Natural killer cell (primary cell): ENCODE results near the gene CCNJL. TPM values are rescaled to one million over a fixed set of nuclear protein-coding genes. Genes with fewer than 3 reads are reported as not detected.
"Not testable (repeated sequence)": the region's sequence is repeated elsewhere in the genome, so short reads cannot be mapped to it uniquely, and the experiment has no call there.

Source experiments
- ATAC-seq, 3 donors: fragments of 150-1000 bp in 2 of 3; fragments of 200-7000 bp in 1 of 3; cut with Tn5 transposase; 1 replicate in 1 of 3; 2 replicates in 2 of 3; pipeline ENCODE4 v1.10.0; 2021; ENCODE audit warnings: mild to moderate bottlenecking in 2 of 3, moderate library complexity in 2 of 3
- DNase-seq, 2 donors: peaks; one replicate each; pipeline versions ENCODE4 v3.0.0 to v3.0.0-alpha.2; 2013 to 2021; ENCODE audit warnings: mixed read lengths in 1 of 2
- H3K27ac ChIP-seq: one replicate; pipeline ENCODE4 v1.5.1; 2013; ENCODE audit warnings: mild to moderate bottlenecking, low read length
- H3K27me3 ChIP-seq: one replicate; pipeline ENCODE4 v1.6.1; 2013; ENCODE audit warnings: low read length; ENCODE audit not compliant: control insufficient read depth, insufficient read depth
- H3K36me3 ChIP-seq: one replicate; pipeline ENCODE4 v1.6.1; 2013; ENCODE audit warnings: low read length; ENCODE audit not compliant: control insufficient read depth, insufficient read depth
- H3K4me1 ChIP-seq: one replicate; pipeline ENCODE4 v1.6.1; 2013; ENCODE audit warnings: low read length; ENCODE audit not compliant: control insufficient read depth, insufficient read depth
- H3K4me3 ChIP-seq: one replicate; pipeline ENCODE4 v1.5.1; 2013; ENCODE audit warnings: low read length
- H3K9me3 ChIP-seq: one replicate; pipeline ENCODE4 v1.6.1; 2013; ENCODE audit warnings: low read length; ENCODE audit not compliant: control insufficient read depth, insufficient read depth
- H3K27ac Mint-ChIP-seq, 2 donors: one replicate each; pipeline ENCODE4 v1.8.0; 2022; ENCODE audit warnings: mild to moderate bottlenecking in 2 of 2, mixed read lengths in 2 of 2, moderate library complexity in 1 of 2
- H3K27me3 Mint-ChIP-seq, 2 donors: one replicate each; pipeline ENCODE4 v1.8.0; 2022; ENCODE audit warnings: low read depth in 2 of 2, mixed read lengths in 2 of 2
- H3K36me3 Mint-ChIP-seq: one replicate; pipeline ENCODE4 v1.8.0; 2022; ENCODE audit warnings: mixed read lengths
- H3K4me1 Mint-ChIP-seq, 2 donors: one replicate each; pipeline ENCODE4 v1.8.0; 2022; ENCODE audit warnings: mixed read lengths in 2 of 2
- H3K4me3 Mint-ChIP-seq: one replicate; pipeline ENCODE4 v1.8.0; 2022; ENCODE audit warnings: mild to moderate bottlenecking, moderate library complexity, mixed read lengths
- H3K9me3 Mint-ChIP-seq, 2 donors: one replicate each; pipeline ENCODE4 v1.8.0; 2022; ENCODE audit warnings: mixed read lengths in 2 of 2
- CTCF ChIP-seq: fragments of 200-600 bp; IDR thresholded peaks from one replicate; pipeline ENCODE4 v1.8.0; 2022; ENCODE audit warnings: antibody characterized with exemption
- WGBS: methylation state at CpG from one replicate; pipeline ENCODE4 v1.1.7; 2013; ENCODE audit warnings: missing lambda C conversion rate; ENCODE audit not compliant: insufficient coverage; 5-methylcytosine and 5-hydroxymethylcytosine counted together
- intact Hi-C: fragments of 100-400 bp; cut with micrococcal nuclease; formaldehyde crosslinking; loops from one replicate; pipeline ENCODE4 v1.14.2; 2022
- total RNA-seq, 4 donors: library from RNA; stranded (reverse); fragments of 120-200 nt in 1 of 4; gene quantifications; one replicate each; pipeline versions ENCODE4 v1.2.3 to v1.2.4, GENCODE V29; 2013 to 2022

CCNJL gene
- total RNA-seq, 3 donors from 2014 or later (not counting 1 experiment from before 2014, with no cell fraction given), result 19.9 to 32.1 (median 20.7) TPM

GRCh38 chr5:160347448-160347847 lies 35.1 kb upstream of the CCNJL start:
- no peak for ATAC-seq
- WGBS, result 87% methylated on average over 6 of the region's 6 CpGs
- H3K36me3 Mint-ChIP-seq, result no peaks in the 10 kb centered on the region
- H3K4me1 Mint-ChIP-seq, result peaks cover 0 to 6% of the 10 kb centered on the region in 2 donors
- TF ChIP-seq CTCF, result no peak
- Histone ChIP-seq H3K9me3 (no peaks in the 10 kb centered on the region), H3K27me3 (no peaks in the 10 kb centered on the region), H3K36me3 (no peaks in the 10 kb centered on the region), H3K4me1 (peaks cover 10% of the 10 kb centered on the region), H3K27ac (no peak overlapping the region), H3K4me3 (no peak overlapping the region)
- DNase-seq, result no peak
- H3K4me3 Mint-ChIP-seq, result no peak overlapping the region
- intact Hi-C loops, result no loop called here
- no peak overlapping the region for H3K27ac Mint-ChIP-seq
- H3K9me3 Mint-ChIP-seq, result no peaks in the 10 kb centered on the region
- no peaks in the 10 kb centered on the region for H3K27me3 Mint-ChIP-seq

GRCh38 chr5:160342413-160342941 lies 30.1 kb upstream of the CCNJL start:
- no peak for DNase-seq
- peaks cover 0 to 6% of the 10 kb centered on the region in 2 donors for H3K4me1 Mint-ChIP-seq
- H3K4me3 ChIP-seq, result no peak overlapping the region
- H3K36me3 Mint-ChIP-seq, result no peaks in the 10 kb centered on the region
- 94% methylated on average over 4 of the region's 4 CpGs for WGBS
- no peak overlapping the region for H3K27ac Mint-ChIP-seq
- no peak for ATAC-seq
- H3K36me3 ChIP-seq, result no peaks in the 10 kb centered on the region
- no peaks in the 10 kb centered on the region for H3K9me3 Mint-ChIP-seq
- H3K4me1 ChIP-seq, result peaks cover 10% of the 10 kb centered on the region
- H3K27me3 ChIP-seq, result no peaks in the 10 kb centered on the region
- intact Hi-C loops, result no loop called here
- H3K27me3 Mint-ChIP-seq, result no peaks in the 10 kb centered on the region
- no peaks in the 10 kb centered on the region for H3K9me3 ChIP-seq
- no peak overlapping the region for H3K4me3 Mint-ChIP-seq
- H3K27ac ChIP-seq, result no peak overlapping the region
- TF ChIP-seq CTCF, result no peak

GRCh38 chr5:160341309-160341870 lies 29.0 kb upstream of the CCNJL start:
- WGBS, result 73% methylated on average over 5 of the region's 6 CpGs
- Mint-ChIP-seq H3K4me3 (no peak overlapping the region), H3K36me3 (no peaks in the 10 kb centered on the region), H3K27ac (no peak overlapping the region), H3K27me3 (no peaks in the 10 kb centered on the region), H3K4me1 (peaks cover 0 to 6% of the 10 kb centered on the region in 2 donors), H3K9me3 (no peaks in the 10 kb centered on the region)
- TF ChIP-seq CTCF, result no peak
- H3K27ac ChIP-seq, result no peak overlapping the region
- DNase-seq, result no peak
- no peak for ATAC-seq
- no peaks in the 10 kb centered on the region for H3K9me3 ChIP-seq
- H3K27me3 ChIP-seq, result no peaks in the 10 kb centered on the region
- no peak overlapping the region for H3K4me3 ChIP-seq
- peaks cover 10% of the 10 kb centered on the region for H3K4me1 ChIP-seq
- H3K36me3 ChIP-seq, result no peaks in the 10 kb centered on the region
- intact Hi-C loops, result no loop called here

GRCh38 chr5:160340513-160340912 lies 28.1 kb upstream of the CCNJL start:
- intact Hi-C loops, H3K27ac Mint-ChIP-seq, H3K9me3 ChIP-seq, H3K27me3 ChIP-seq, H3K36me3 Mint-ChIP-seq, H3K27ac ChIP-seq, H3K9me3 Mint-ChIP-seq, H3K36me3 ChIP-seq, H3K4me1 Mint-ChIP-seq, H3K27me3 Mint-ChIP-seq, H3K4me3 Mint-ChIP-seq, DNase-seq, H3K4me3 ChIP-seq, ATAC-seq: not testable (repeated sequence)
- peaks cover 10% of the 10 kb centered on the region for H3K4me1 ChIP-seq
